ENCODE results near the gene TAF1A.

Gene TAF1A
- total RNA-seq = 4.7 to 30.0 (median 14.5) reads per million in 9 experiments

DNA sequence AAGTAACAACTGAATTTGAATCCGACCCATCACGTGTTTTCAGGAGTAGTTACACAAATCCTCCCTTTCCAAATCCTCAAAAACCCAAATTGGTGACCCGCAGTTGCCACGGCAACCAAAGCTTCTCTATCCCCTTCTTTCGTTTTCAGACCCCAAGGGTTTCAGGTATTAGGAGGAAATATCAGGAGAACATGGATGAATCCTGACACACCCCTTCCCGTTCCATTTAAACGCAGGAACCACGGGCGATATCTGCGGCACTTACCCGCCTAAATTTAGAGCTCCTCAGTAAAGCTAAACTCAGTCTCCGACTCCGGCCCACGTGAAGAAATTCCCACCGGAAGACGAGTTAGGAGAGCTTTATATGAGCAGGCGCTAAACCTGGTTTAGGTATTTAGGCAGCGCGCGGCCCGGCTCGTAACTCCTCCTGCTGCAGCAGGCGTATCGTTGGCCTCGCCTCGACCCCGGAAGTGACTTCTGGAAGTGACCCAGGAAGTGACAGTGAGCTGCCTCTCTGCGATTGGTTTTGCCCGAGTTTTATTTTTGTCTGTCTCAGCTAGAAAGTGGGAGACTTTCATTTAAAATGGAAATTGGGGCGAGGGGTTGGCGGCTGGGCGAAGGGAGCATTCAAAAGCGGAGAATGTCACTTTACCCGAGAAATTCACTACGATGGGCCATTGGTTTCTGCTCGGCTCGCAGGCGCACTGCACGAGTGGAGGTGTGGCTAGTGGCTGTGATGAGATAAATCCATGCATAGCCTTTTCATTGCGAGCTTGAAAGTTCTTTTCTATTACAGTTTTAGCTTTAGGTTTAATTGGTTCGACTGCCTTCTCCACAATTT is at the start of gene TAF1A:
Gene TAF1A, minus strand, starts transcription at position 472 of the 841 bp plus-strand sequence.
- H3K27me3 Mint-ChIP-seq = no peaks in the 10 kb centered on the region
- H3K27ac Mint-ChIP-seq = peak within 1 kb of the TSS; percentile 97 to 99
- H3K36me3 Mint-ChIP-seq (ENCODE audit: insufficient read depth) = peaks cover 21% of the 10 kb centered on the region
- H3K9me3 Mint-ChIP-seq = no peaks in the 10 kb centered on the region
- peak within 1 kb of the TSS; percentile 96 to 97 for H3K4me3 Mint-ChIP-seq
- DNase-seq (peak; percentile 78 to 80 (median 78)), ATAC-seq (replicated peaks) (peak; percentile 99)
- peaks cover 27 to 38% of the 10 kb centered on the region in 2 donors for H3K4me1 Mint-ChIP-seq (ENCODE audit: low read depth in 2 of 2)

DNA sequence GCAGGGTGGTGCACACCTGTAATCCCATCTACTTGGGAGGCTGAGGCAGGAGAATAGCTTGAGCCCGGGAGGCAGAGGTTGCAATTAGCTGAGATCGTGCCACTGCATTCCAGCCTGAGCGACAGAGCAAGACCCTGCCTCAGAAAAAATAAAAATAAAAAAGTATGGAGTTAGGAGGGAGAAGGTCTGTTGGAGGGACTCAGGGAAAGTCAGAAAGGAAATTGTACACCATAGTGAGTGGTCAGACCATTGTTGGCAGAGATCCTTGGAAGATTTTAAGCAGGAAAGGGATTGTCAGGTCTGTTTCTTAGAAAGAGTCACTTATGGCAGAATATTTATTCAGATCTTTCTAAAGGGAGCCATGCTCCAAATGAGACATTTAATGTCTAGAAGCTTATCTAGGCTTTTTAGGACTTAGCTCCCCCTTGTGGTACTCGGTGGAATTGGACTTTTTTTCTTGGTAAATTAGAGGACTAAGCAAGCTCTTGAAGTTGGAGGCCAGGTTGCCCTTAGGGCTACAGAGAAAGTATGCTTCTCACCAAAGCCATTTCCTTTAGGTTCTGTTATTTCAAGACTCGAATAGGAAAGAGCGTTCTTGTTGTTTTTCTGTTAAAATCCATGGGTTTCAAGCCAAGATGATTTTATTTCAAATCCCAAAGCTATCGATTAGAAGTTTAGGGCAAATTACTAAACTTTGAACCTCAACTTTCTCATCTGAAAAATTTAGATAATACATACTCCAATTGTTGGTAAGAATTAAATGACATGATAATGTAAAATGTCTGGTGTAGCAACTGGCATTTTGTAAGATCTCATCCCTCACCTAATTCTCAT is 44.7 kb upstream of the TAF1A start:
- peak; percentile 98 for ATAC-seq (replicated peaks)
- Mint-ChIP-seq H3K4me1 (ENCODE audit: low read depth in 2 of 2) (peaks cover 5 to 9% of the 10 kb centered on the region in 2 donors), H3K36me3 (ENCODE audit: insufficient read depth) (peaks cover 52% of the 10 kb centered on the region), H3K27ac (peak overlapping the region; percentile 76 to 91), H3K9me3 (no peaks in the 10 kb centered on the region), H3K4me3 (no peak overlapping the region), H3K27me3 (no peaks in the 10 kb centered on the region)
- DNase-seq = peak; percentile 79 to 85 (median 80)

DNA sequence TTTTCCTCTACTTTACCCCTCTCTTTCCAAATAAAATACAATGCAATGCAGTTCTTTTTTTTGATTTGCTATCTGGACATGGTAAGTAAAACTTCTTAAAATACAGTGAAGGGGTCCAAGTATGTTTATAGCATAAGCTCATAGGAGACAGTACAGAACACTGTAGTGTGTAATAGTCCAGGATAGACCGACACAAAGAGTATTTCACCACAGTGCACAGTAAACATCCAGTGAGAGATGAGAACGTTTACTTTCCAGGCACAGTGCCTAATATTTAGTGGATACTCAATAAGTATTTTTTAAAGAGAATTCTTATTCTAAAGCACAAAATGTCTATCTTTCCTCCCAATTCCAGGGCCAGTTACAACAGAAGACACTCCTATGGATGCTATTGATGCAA is 43.0 kb upstream of the TAF1A start:
- no peak for ATAC-seq (replicated peaks)
- H3K4me3 Mint-ChIP-seq = no peak overlapping the region
- no peaks in the 10 kb centered on the region for H3K9me3 Mint-ChIP-seq
- DNase-seq = no peak
- H3K4me1 Mint-ChIP-seq (ENCODE audit: low read depth in 2 of 2) = peaks cover 5 to 15% of the 10 kb centered on the region in 2 donors
- peaks cover 55% of the 10 kb centered on the region for H3K36me3 Mint-ChIP-seq (ENCODE audit: insufficient read depth)
- peak overlapping the region in 1 of 2 donors; percentile 91 for H3K27ac Mint-ChIP-seq
- H3K27me3 Mint-ChIP-seq = no peaks in the 10 kb centered on the region

DNA sequence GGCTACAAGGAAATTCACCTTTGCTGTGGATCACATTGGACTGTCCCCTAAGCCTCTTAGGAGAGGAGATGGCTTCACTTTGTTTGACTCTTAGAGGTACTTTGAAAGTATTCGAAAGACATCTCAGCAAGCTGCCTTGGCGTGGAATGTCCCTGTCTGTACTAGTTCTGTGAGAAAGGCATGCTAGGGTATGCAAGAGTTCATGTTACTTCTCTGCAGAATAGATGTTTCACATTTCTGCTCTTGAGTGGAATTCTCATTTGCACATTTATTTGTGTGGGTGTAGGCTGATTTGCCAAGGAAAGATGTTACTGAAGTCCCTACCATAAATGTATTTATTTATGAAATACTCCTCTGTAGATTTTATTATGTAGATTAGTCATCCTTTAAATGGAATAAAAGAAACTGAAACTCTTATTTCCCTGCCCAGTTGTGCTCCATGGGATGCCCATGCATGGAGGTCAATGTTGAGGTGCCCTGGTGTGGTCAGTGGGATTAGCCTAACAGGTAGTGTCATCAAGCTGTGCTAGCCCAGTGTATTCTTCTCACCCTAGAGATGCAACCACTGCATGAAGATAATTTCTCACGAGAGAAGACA is 42.0 kb upstream of the TAF1A start:
- peak overlapping the region in 1 of 2 donors; percentile 72 for H3K27ac Mint-ChIP-seq

DNA sequence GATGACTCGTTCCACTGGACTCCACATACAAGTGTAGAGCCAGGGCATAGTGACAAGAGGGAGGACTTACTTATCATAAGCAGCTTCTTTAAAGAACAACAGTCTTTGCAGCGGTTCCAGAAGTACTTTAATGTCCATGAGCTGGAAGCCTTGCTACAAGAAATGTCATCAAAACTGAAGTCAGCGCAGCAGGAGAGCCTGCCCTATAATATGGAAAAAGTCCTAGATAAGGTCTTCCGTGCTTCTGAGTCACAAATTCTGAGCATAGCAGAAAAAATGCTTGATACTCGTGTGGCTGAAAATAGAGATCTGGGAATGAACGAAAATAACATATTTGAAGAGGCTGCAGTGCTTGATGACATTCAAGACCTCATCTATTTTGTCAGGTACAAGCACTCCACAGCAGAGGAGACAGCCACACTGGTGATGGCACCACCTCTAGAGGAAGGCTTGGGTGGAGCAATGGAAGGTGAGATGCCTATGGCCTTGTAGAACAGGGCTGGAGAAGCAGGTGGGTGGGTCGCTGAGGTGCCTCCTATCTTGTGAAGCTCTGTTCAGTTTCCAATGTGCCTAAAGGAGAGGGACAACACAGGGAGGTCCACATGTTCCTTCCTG is 40.3 kb upstream of the TAF1A start:
- H3K27ac Mint-ChIP-seq = no peak overlapping the region

More for the DNA sequence above, 42.0 kb upstream of the TAF1A start:
- no peaks in the 10 kb centered on the region for H3K9me3 Mint-ChIP-seq
- ATAC-seq (replicated peaks) (no peak), DNase-seq (no peak)
- H3K36me3 Mint-ChIP-seq (ENCODE audit: insufficient read depth) = peaks cover 50% of the 10 kb centered on the region
- H3K4me3 Mint-ChIP-seq = no peak overlapping the region
- H3K27me3 Mint-ChIP-seq = no peaks in the 10 kb centered on the region
- peaks cover 5 to 15% of the 10 kb centered on the region in 2 donors for H3K4me1 Mint-ChIP-seq (ENCODE audit: low read depth in 2 of 2)

DNA sequence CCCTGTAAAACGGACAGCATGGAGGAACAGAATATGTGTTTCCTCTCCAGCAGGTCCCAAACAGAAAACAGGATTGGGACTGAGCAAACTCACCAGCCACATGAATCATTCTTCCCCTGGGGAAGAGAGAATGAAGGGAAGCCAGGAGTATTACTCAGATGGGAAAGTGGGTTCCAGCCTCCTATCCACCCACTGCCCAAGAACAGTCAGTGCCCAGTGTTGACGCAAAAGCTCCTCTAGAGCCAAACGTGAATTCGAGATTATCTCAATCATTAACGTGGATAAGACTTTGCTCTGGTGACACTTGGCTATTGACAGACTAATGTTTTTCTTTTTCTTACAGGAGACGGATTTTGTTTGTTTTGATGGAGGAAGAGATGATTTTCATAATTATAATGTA is 37.5 kb upstream of the TAF1A start:
- H3K36me3 Mint-ChIP-seq (ENCODE audit: insufficient read depth) = peaks cover 56% of the 10 kb centered on the region

More for the DNA sequence above, 40.3 kb upstream of the TAF1A start:
- Mint-ChIP-seq H3K4me3 (no peak overlapping the region), H3K9me3 (no peaks in the 10 kb centered on the region), H3K27me3 (no peaks in the 10 kb centered on the region), H3K36me3 (ENCODE audit: insufficient read depth) (peaks cover 54% of the 10 kb centered on the region), H3K4me1 (ENCODE audit: low read depth in 2 of 2) (peaks cover 5 to 15% of the 10 kb centered on the region in 2 donors)
- ATAC-seq (replicated peaks) (no peak), DNase-seq (no peak)

DNA sequence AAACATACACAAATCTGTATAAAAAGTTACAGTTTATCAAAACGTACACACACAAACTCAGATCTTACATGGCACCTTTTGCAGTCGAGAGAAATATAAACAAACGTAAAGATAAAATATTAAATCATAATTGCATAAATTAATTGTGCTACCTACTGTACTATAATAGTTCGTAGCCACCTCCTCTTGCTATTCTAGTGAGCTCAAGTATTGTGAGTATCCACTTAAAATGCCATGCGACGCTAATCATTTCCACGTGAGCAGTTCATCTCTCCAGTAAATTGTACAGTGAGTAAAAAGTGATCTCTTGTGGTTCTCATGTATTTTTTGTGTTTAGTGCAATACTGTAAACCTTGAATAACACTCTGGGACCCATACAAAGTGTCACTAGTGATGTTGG is 34.5 kb upstream of the TAF1A start:
- H3K9me3 Mint-ChIP-seq = no peaks in the 10 kb centered on the region
- no peak for ATAC-seq (replicated peaks)
- H3K27me3 Mint-ChIP-seq = no peaks in the 10 kb centered on the region
- DNase-seq = no peak
- peaks cover 53% of the 10 kb centered on the region for H3K36me3 Mint-ChIP-seq (ENCODE audit: insufficient read depth)
- H3K4me1 Mint-ChIP-seq (ENCODE audit: low read depth in 2 of 2) = peaks cover 17 to 28% of the 10 kb centered on the region in 2 donors
- no peak overlapping the region for H3K4me3 Mint-ChIP-seq
- no peak overlapping the region for H3K27ac Mint-ChIP-seq

More for the DNA sequence above, 37.5 kb upstream of the TAF1A start:
- Mint-ChIP-seq H3K27ac (peak overlapping the region in 1 of 2 donors; percentile 16), H3K27me3 (no peaks in the 10 kb centered on the region), H3K4me1 (ENCODE audit: low read depth in 2 of 2) (peaks cover 2 to 12% of the 10 kb centered on the region in 2 donors), H3K4me3 (no peak overlapping the region), H3K9me3 (no peaks in the 10 kb centered on the region)
- no peak for DNase-seq
- ATAC-seq (replicated peaks) = no peak

DNA sequence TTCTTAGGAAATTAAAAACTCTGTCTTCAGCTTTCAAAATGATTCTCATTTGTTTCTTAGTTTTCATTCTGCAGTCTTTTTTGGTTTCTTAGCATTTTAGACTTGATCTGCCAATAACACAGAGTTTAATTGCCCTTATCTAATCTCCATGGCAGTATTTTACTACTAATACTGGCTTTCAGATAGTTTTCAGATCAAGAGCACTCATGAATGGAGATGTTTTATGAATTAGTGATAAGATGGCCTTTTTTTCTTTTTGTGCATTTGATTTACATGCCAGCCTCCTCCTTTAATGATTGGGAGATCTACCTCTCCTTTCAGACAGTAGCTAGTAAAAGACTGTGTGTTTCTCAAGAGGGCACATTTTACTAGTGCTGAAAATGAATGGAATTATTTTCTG is 33.7 kb upstream of the TAF1A start:
- Mint-ChIP-seq H3K27ac (no peak overlapping the region), H3K9me3 (no peaks in the 10 kb centered on the region), H3K4me3 (no peak overlapping the region), H3K27me3 (no peaks in the 10 kb centered on the region), H3K4me1 (ENCODE audit: low read depth in 2 of 2) (peaks cover 25 to 30% of the 10 kb centered on the region in 2 donors), H3K36me3 (ENCODE audit: insufficient read depth) (peaks cover 54% of the 10 kb centered on the region)
- DNase-seq (no peak), ATAC-seq (replicated peaks) (no peak)

DNA sequence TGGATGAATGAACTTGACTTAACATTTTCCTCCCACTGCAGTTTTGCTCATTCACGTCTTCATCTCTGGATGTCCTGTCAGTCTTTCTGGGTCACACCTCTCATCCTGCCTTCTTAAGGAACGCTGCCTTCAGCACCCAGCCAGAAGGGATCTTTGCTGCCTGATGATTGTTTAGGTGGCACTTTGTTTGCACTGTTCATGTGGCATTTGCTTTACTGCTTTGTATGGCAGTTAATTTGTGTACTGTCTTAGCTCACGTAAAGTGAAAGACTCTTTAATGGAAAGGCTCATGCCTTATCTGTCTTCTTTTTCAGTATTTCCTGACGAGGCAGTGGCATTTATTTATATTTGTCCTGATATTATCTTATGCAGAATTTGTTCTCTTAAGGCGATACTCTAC is 33.0 kb upstream of the TAF1A start:
- ATAC-seq (replicated peaks) = no peak
- H3K27ac Mint-ChIP-seq = no peak overlapping the region
- H3K9me3 Mint-ChIP-seq = no peaks in the 10 kb centered on the region

DNA sequence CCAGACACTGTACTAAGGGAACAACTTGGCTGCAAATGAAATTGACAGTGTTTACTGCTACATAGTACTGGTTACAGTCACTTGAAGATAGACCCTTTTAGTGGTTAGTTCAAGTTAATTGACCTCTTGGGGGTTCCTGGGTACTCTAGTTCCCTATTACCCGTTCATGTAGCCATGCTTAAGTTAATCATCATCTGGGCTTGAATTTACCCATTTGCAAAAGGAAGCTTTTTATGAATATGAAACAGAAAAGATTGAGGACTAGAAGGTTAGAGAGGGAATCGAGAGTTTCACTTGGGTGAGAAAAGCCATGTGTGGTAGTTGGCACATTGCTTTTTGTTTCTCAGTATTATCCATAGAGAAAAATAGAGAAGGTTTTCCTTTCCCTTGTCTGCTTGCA is 30.8 kb upstream of the TAF1A start:
- Mint-ChIP-seq H3K4me1 (ENCODE audit: low read depth in 2 of 2) (peaks cover 27 to 30% of the 10 kb centered on the region in 2 donors), H3K9me3 (no peaks in the 10 kb centered on the region), H3K27me3 (peaks cover 2 to 7% of the 10 kb centered on the region in 2 donors), H3K27ac (no peak overlapping the region), H3K36me3 (ENCODE audit: insufficient read depth) (peaks cover 44% of the 10 kb centered on the region), H3K4me3 (no peak overlapping the region)
- ATAC-seq (replicated peaks) = no peak
- no peak for DNase-seq

More for the DNA sequence above, 33.0 kb upstream of the TAF1A start:
- peaks cover 25 to 30% of the 10 kb centered on the region in 2 donors for H3K4me1 Mint-ChIP-seq (ENCODE audit: low read depth in 2 of 2)
- no peak for DNase-seq
- no peaks in the 10 kb centered on the region for H3K27me3 Mint-ChIP-seq
- H3K4me3 Mint-ChIP-seq = no peak overlapping the region
- peaks cover 53% of the 10 kb centered on the region for H3K36me3 Mint-ChIP-seq (ENCODE audit: insufficient read depth)

DNA sequence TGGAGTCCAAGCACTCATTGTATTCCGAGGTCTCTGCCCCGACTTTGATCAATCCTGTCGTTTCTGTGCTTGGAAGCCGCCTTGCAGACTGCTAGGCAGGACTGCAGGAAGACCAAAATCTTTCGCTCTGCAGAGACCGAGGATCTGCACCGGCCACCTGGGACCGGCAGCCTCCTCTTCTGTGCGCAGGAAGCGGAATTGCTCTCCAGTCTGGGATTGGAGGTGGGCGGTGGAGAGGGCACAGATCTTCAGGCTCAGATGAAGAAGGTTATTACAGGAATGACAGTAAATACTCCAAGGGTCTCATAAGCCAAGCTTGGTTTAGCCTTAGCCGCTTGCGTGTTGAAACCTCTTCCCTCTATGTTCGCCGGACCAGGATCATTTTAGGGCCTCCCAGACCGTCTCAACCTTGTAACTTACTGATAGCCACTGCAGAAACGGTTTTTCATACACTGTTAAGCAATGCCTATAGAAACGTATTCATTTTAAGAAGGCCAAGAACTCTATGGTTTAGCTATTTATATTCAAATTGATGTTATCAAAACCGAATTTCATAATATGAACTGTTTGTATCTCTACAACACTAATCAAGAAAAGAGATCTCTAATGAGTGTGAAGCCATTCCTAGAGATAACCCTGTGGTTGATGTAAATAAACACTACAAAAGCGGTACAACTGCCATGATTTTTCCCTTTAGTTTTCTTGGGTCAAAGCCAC is 29.3 kb upstream of the TAF1A start:
- no peak for ATAC-seq (replicated peaks)
- Mint-ChIP-seq H3K27me3 (peaks cover 16 to 19% of the 10 kb centered on the region in 2 donors), H3K36me3 (ENCODE audit: insufficient read depth) (peaks cover 37% of the 10 kb centered on the region), H3K9me3 (no peaks in the 10 kb centered on the region), H3K27ac (peak overlapping the region; percentile 97 to 98), H3K4me1 (ENCODE audit: low read depth in 2 of 2) (peaks cover 27 to 30% of the 10 kb centered on the region in 2 donors), H3K4me3 (peak overlapping the region; percentile 84 to 90)
- DNase-seq = no peak

Data from effector memory CD8-positive, alpha-beta T cell (primary cell).